Suprapubic skin (tissue), 4 donors: ENCODE measurements around the gene APOL1.

Source experiments
- CTCF ChIP-seq, 2 donors: fragments of 200-600 bp in 1 of 2; fragments of 450-650 bp in 1 of 2; sonication (generic) in 1 of 2; IDR thresholded peaks; one replicate each; pipeline ENCODE4 v1.5.1; 2016 to 2019; ENCODE audit warnings: antibody characterized with exemption in 2 of 2, mild to moderate bottlenecking in 1 of 2, moderate library complexity in 1 of 2
- EP300 ChIP-seq: sonication (generic); formaldehyde crosslinking; IDR thresholded peaks from one replicate; pipeline ENCODE4 v1.6.1; 2017; ENCODE audit warnings: antibody characterized with exemption
- POLR2A ChIP-seq, 2 donors: fragments of 450-650 bp; IDR thresholded peaks; one replicate each; pipeline ENCODE4 v1.6.1; 2017; ENCODE audit warnings: antibody characterized with exemption in 2 of 2, mild to moderate bottlenecking in 2 of 2, moderate library complexity in 2 of 2
- POLR2AphosphoS5 ChIP-seq, 3 donors: sonication (generic); formaldehyde crosslinking; IDR thresholded peaks; one replicate each; pipeline ENCODE4 v1.6.1; 2017; ENCODE audit warnings: antibody characterized with exemption in 3 of 3

- TF ChIP-seq POLR2AphosphoS5 (IDR thresholded peaks at IDR 0.05) = no peak
- TF ChIP-seq CTCF (IDR thresholded peaks at IDR 0.05) = no peak
- TF ChIP-seq EP300 = no peak
- TF ChIP-seq POLR2A (IDR thresholded peaks at IDR 0.05) = no peak
Measured at GRCh38 chr22:36284171-36284571, 31.2 kb downstream of the APOL1 start.
